ENCODE results near the gene CROCC. TPM values are rescaled to one million over a fixed set of nuclear protein-coding genes. Genes with fewer than 3 reads are reported as not detected.
"Not testable (repeated sequence)": the region's sequence is repeated elsewhere in the genome, so short reads cannot be mapped to it uniquely, and the experiment has no call there.

The CROCC gene
- total RNA-seq, 1 donor from 2014 or later: 15.2 TPM

GRCh38 chr1:16906873-16907272 is 14.9 kb upstream of the CROCC start:
- Histone ChIP-seq H3K27me3 (no peaks in the 10 kb centered on the region), H3K4me3 (no peak overlapping the region), H3K36me3 (no peaks in the 10 kb centered on the region), H3K27ac (no peak overlapping the region), H3K79me2 (ENCODE audit: low read depth) (no peaks in the 10 kb centered on the region), H4K20me1 (ENCODE audit: low read depth) (no peaks in the 10 kb centered on the region), H3K4me2 (no peak overlapping the region), H3K9ac (no peak overlapping the region), H3K9me3 (ENCODE audit: low read depth) (no peaks in the 10 kb centered on the region), H3F3A (ENCODE audit: low read depth) (peaks cover 41% of the 10 kb centered on the region), H3K4me1 (peaks cover 14% of the 10 kb centered on the region), H2AFZ (replicated peaks) (no peak overlapping the region)
- peaks cover 4% of the 10 kb centered on the region for H3K27me3 Mint-ChIP-seq (ENCODE audit: insufficient read depth, low read depth)
- H3K9me3 Mint-ChIP-seq: peaks cover 9% of the 10 kb centered on the region
- DNase-seq (ENCODE audit: low spot score): no peak
- H3K36me3 Mint-ChIP-seq: no peaks in the 10 kb centered on the region
- no peak overlapping the region for H3K27ac Mint-ChIP-seq
- TF ChIP-seq, protein P1, sequence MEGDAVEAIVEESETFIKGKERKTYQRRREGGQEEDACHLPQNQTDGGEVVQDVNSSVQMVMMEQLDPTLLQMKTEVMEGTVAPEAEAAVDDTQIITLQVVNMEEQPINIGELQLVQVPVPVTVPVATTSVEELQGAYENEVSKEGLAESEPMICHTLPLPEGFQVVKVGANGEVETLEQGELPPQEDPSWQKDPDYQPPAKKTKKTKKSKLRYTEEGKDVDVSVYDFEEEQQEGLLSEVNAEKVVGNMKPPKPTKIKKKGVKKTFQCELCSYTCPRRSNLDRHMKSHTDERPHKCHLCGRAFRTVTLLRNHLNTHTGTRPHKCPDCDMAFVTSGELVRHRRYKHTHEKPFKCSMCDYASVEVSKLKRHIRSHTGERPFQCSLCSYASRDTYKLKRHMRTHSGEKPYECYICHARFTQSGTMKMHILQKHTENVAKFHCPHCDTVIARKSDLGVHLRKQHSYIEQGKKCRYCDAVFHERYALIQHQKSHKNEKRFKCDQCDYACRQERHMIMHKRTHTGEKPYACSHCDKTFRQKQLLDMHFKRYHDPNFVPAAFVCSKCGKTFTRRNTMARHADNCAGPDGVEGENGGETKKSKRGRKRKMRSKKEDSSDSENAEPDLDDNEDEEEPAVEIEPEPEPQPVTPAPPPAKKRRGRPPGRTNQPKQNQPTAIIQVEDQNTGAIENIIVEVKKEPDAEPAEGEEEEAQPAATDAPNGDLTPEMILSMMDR (IDR thresholded peaks at IDR 0.05): no peak
- TF ChIP-seq EZH2 (IDR thresholded peaks at IDR 0.05): no peak
- TF ChIP-seq EZH2phosphoT487 (IDR thresholded peaks at IDR 0.05): no peak
- H3K4me3 Mint-ChIP-seq: no peak overlapping the region
- peaks cover 14% of the 10 kb centered on the region for H3K4me1 Mint-ChIP-seq

DNA sequence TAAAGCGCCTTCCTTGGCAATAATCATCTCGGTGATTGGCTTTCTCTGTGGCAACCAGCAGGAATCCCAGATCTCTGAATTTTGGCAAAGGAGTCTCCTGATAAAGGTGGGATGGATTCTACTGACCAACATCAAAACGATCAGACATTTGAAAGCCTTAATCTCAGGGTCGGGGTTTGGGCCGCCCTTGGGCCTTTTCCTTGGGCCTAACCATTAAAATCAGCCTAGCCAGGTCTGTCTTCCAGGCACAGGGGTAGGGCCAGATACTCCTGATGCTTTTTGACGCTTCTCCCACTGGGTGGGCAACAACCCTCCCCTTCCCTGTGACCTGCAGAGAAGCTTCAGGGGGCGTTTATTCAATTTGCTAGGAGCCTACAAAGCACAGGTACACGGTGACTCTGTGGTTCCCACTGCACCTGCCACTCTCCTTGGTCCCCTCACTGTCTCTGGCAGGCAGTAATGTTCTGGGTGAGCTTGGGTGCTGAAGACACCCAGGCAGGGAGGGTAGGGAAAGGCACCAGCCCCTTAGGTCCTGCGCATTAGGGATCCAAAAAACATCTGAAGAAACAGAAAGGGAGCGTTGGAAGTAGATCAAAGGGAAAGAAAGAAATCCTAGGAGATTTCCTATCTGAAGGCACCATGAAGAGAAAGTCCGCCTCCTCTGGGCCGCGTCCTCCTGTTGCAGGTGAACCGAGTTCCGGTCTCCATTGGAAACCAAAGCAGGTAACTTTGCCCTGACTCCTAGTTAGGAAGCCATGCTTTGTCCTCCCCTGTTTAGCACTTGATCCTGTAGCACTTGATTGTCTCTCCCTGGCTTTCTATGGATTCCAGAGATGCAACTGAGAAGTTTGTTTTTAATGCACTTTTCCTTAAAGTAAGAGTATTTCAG is 13.6 kb upstream of the CROCC start:
- H3K9me3 ChIP-seq (ENCODE audit: low read depth): no peaks in the 10 kb centered on the region
- H3K36me3 ChIP-seq: no peaks in the 10 kb centered on the region
- no peak for TF ChIP-seq EZH2phosphoT487 (IDR thresholded peaks at IDR 0.05)
- TF ChIP-seq, protein P1 (IDR thresholded peaks at IDR 0.05): no peak
- TF ChIP-seq EZH2 (IDR thresholded peaks at IDR 0.05): no peak
- no peak overlapping the region for H3K9ac ChIP-seq
- H3K27me3 ChIP-seq: no peaks in the 10 kb centered on the region
- peaks cover 8% of the 10 kb centered on the region for H3K4me1 ChIP-seq
- peaks cover 4% of the 10 kb centered on the region for H3K27me3 Mint-ChIP-seq (ENCODE audit: insufficient read depth, low read depth)
- H3K4me3 Mint-ChIP-seq: no peak overlapping the region
- no peak for DNase-seq (ENCODE audit: low spot score)
- H3F3A ChIP-seq (ENCODE audit: low read depth): peaks cover 37% of the 10 kb centered on the region
- no peak overlapping the region for H3K4me2 ChIP-seq
- peaks cover 11% of the 10 kb centered on the region for H3K4me1 Mint-ChIP-seq
- no peak overlapping the region for H3K4me3 ChIP-seq
- H3K36me3 Mint-ChIP-seq: no peaks in the 10 kb centered on the region
- H3K79me2 ChIP-seq (ENCODE audit: low read depth): no peaks in the 10 kb centered on the region
- no peak overlapping the region for H3K27ac ChIP-seq
- H4K20me1 ChIP-seq (ENCODE audit: low read depth): no peaks in the 10 kb centered on the region
- no peak overlapping the region for H2AFZ ChIP-seq (replicated peaks)
- peak overlapping the region; percentile 33 for H3K27ac Mint-ChIP-seq
- peaks cover 9% of the 10 kb centered on the region for H3K9me3 Mint-ChIP-seq

GRCh38 chr1:16911851-16912721 is 9.6 kb upstream of the CROCC start:
- H3K4me3 Mint-ChIP-seq: peak overlapping the region; percentile 69
- TF ChIP-seq, protein P1 (IDR thresholded peaks at IDR 0.05): peak; percentile 47
- H3K4me2 ChIP-seq; H2AFZ ChIP-seq (replicated peaks); H3K27ac ChIP-seq; H3K27me3 ChIP-seq; H4K20me1 ChIP-seq (ENCODE audit: low read depth); H3K9me3 ChIP-seq (ENCODE audit: low read depth); DNase-seq (ENCODE audit: low spot score); H3K4me3 ChIP-seq; H3K27me3 Mint-ChIP-seq (ENCODE audit: insufficient read depth, low read depth); H3K79me2 ChIP-seq (ENCODE audit: low read depth); H3K4me1 ChIP-seq; H3K9ac ChIP-seq; H3K27ac Mint-ChIP-seq; H3K9me3 Mint-ChIP-seq; H3K36me3 Mint-ChIP-seq; H3K36me3 ChIP-seq: not testable (repeated sequence)
- peaks cover 24% of the 10 kb centered on the region for H3F3A ChIP-seq (ENCODE audit: low read depth)
- H3K4me1 Mint-ChIP-seq: peaks cover 20% of the 10 kb centered on the region

DNA sequence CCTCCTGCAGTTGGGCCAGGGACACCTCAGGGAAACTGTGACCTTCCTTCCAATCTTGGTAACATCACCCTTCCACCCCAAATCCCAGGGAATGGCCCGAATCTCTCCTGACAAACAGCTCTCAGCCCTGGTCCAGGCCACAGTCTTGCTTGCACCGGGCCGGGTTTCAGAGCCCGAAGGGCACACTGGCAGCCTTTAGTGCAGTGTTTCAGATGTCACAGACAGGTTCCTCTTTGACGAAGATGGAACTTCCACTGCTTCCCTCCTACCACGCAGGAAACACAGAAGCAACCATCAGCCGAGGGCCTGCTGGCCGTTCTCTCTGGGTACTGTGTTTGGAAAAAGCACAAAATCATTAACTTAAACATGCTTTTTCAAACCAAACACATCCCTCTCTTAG is 9.0 kb upstream of the CROCC start:
- Mint-ChIP-seq H3K4me1 (peaks cover 20% of the 10 kb centered on the region), H3K27ac (peak overlapping the region; percentile 29), H3K4me3 (peak overlapping the region; percentile 82)
- H3K9me3 Mint-ChIP-seq; H2AFZ ChIP-seq (replicated peaks); H3K9me3 ChIP-seq (ENCODE audit: low read depth); H3K27me3 ChIP-seq; H3K4me1 ChIP-seq; DNase-seq (ENCODE audit: low spot score); H3K36me3 ChIP-seq; H4K20me1 ChIP-seq (ENCODE audit: low read depth); H3K36me3 Mint-ChIP-seq; H3K27ac ChIP-seq; H3K27me3 Mint-ChIP-seq (ENCODE audit: insufficient read depth, low read depth); H3K4me2 ChIP-seq; H3K9ac ChIP-seq; H3K79me2 ChIP-seq (ENCODE audit: low read depth); H3K4me3 ChIP-seq: not testable (repeated sequence)
- H3F3A ChIP-seq (ENCODE audit: low read depth): peaks cover 24% of the 10 kb centered on the region

Measured in neural progenitor cell (in vitro differentiated cells).